ENCODE results near the gene PRPS1. TPM values are rescaled to one million over a fixed set of nuclear protein-coding genes. Genes with fewer than 3 reads are reported as not detected.
"Not testable (repeated sequence)": the region's sequence is repeated elsewhere in the genome, so short reads cannot be mapped to it uniquely, and the experiment has no call there.

PRPS1 gene
- total RNA-seq, 2 experiments from 2014 or later: 68.9 to 73.4 TPM

DNA sequence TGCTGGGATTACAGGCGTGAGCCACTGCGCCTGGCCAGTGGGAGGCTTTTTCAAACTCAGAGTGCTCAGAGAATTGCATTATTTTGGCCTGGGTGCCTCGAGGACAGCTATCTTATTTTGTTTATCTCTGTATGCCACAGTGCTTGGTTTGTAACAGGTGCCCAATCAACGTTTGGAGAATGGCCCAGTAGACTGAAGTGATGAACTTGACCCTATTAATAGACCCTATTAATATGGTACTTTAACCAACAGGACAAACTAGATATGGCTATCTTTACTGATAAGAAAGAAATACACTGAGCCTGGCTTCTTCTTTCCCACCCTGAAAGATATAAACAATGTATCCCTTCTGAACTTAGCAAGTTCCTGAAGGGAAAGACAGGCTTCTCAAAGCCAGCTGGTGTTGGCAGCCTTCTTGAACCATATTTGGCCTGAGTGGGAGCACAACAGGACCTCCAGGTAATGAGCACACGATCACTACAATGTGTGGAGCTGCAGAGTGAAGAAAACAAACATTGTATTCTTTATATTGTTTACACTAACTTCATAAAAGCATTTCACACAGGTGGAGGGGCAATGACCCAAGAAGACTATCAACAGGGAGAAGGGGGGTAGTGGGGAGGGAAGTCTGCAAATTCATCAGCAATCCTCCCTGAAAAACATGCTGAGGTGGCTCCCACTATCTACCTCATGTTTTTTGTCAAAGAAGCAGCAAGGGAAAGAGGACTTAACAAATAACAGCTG, 41.7 kb downstream of the PRPS1 start:
- H3K27me3 Mint-ChIP-seq: no peaks in the 10 kb centered on the region
- CTCF ChIA-PET: interaction anchor here (1.2 to 1.6 kb wide), 3 partner anchors 10 to 107 kb away, joined by 3 to 5 read pairs (median 4); partner anchors contain the start of gene NCBP2L
- no peak overlapping the region for H3K27ac Mint-ChIP-seq
- no peak for DNase-seq
- H3K4me1 Mint-ChIP-seq: peaks cover 35% of the 10 kb centered on the region
- H3K4me3 Mint-ChIP-seq: no peak overlapping the region
- H3K9me3 Mint-ChIP-seq: no peaks in the 10 kb centered on the region
- H3K36me3 Mint-ChIP-seq (ENCODE audit: low read depth): peaks cover 9% of the 10 kb centered on the region
- POLR2A ChIA-PET: no interaction called here

DNA sequence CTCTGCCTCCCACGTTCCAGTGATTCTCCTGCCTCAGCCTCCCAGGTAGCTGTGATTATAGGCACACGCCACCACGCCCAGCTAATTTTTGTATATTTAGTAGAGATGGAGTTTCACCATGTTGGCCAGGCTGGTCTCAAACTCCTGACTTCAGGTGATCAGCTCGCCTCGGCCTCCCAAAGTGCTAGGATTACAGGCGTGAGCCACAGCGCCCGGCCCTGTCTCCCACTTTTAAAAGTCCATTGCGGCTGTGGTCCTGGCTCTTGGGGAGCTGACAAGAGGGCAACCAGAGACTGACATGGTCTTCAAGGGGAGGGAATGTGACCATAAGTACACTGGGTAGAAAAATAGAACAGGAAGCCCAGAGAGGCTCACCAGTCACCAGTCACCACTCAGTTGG, 42.9 kb downstream of the PRPS1 start:
- H3K27me3 Mint-ChIP-seq, H3K9me3 Mint-ChIP-seq, H3K4me3 Mint-ChIP-seq, DNase-seq, H3K27ac Mint-ChIP-seq, POLR2A ChIA-PET: not testable (repeated sequence)
- Mint-ChIP-seq H3K4me1 (peaks cover 45% of the 10 kb centered on the region), H3K36me3 (ENCODE audit: low read depth) (peaks cover 11% of the 10 kb centered on the region)
- CTCF ChIA-PET: interaction anchor here (1.2 to 2.8 kb wide), 4 partner anchors 8 to 48 kb away, joined by 3 to 20 read pairs (median 4); no protein-coding TSS in a partner anchor

DNA sequence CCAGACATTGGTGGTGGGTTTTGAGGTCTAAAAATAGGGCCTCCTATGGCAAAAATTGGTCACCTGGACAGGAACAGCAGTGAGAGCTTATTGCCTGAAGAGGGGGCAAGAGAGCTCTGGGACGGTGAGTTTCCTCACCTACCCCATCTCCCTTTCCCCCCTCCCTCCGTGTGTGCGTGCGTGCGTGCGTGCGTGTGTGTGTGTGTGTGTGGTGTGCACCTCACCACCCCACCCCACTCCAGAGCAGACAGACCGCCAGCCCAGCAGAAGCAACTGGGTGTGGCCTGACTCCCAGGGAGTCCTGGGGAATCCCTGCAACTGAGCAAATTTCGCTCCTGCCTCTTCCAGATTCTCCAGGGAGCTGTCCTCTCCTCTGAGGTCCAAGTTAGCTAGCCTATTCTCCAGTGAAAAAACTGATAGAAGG, 44.7 kb downstream of the PRPS1 start:
- Mint-ChIP-seq H3K4me3 (peak overlapping the region; percentile 57), H3K4me1 (peaks cover 51% of the 10 kb centered on the region)
- CTCF ChIA-PET: interaction anchor here (0.6 to 3.8 kb wide), 26 partner anchors 8 to 614 kb away, joined by 3 to 92 read pairs (median 4); partner anchors contain the start of genes NCBP2L and TSC22D3

DNA sequence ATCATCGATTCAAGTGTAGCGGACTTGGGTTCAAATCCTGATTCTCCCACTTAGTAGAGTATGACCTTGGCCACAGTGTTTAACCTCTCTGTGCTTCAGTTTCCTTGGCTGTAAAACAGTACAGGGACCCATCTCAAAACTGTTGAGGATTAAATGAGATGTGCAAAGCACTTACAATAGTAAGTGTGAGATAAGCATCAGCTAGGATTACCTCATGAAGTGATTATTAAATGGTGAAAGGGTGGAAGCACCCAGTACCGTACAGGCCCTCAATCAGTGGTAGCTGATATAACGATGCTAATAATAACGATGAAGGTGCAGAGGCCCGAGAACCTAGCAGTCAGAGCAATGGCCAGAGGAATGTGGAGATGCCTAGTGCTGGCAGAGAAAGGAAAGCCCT, 45.1 kb downstream of the PRPS1 start:
- no peak for DNase-seq
- Mint-ChIP-seq H3K36me3 (ENCODE audit: low read depth) (peaks cover 6% of the 10 kb centered on the region), H3K27ac (peak overlapping the region; percentile 95), H3K9me3 (no peaks in the 10 kb centered on the region), H3K4me1 (peaks cover 56% of the 10 kb centered on the region), H3K4me3 (peak overlapping the region; percentile 57), H3K27me3 (no peaks in the 10 kb centered on the region)
- POLR2A ChIA-PET: interaction anchor here (1.0 to 1.7 kb wide), 2 partner anchors 42 to 44 kb away, joined by 3 to 7 read pairs; no protein-coding TSS in a partner anchor
- CTCF ChIA-PET: interaction anchor here (0.6 to 3.8 kb wide), 20 partner anchors 10 to 614 kb away, joined by 3 to 92 read pairs (median 6); partner anchors contain the start of genes NCBP2L and TSC22D3

More for the DNA sequence above, 44.7 kb downstream of the PRPS1 start:
- Mint-ChIP-seq H3K36me3 (ENCODE audit: low read depth) (peaks cover 6% of the 10 kb centered on the region), H3K27me3 (no peaks in the 10 kb centered on the region), H3K9me3 (no peaks in the 10 kb centered on the region), H3K27ac (peak overlapping the region; percentile 95)
- POLR2A ChIA-PET: interaction anchor here (1.0 to 1.7 kb wide), 2 partner anchors 42 to 44 kb away, joined by 3 to 7 read pairs; no protein-coding TSS in a partner anchor
- peak; percentile 83 for DNase-seq

DNA sequence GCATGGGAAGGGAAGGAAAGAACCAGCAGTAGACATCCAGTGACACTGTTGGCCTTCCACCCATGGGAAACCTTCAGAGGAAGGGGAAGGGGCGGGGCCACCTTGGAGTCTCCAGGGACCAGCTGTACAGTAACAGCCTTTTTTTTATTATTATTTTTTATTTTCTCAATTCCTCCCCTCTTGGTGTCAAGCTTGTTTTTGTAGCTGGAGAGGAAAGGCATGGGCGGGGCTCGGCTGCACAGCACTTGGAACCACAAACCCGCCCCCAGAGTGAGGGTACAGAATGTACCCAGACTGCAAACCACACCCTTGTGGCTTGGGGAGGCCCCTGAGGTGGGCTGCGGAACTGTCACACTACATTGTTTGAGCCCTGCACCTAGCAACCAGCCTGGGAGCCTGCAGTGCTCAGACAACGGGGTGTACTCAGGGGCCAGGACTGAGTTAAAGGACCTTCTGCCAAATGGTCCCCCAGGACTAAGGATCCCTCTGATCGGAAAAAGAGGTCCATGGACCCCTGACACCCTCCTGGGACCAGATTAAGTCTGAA, 45.7 kb downstream of the PRPS1 start:
- H3K36me3 Mint-ChIP-seq (ENCODE audit: low read depth): peaks cover 6% of the 10 kb centered on the region
- H3K27ac Mint-ChIP-seq: peak overlapping the region; percentile 95
- no peaks in the 10 kb centered on the region for H3K27me3 Mint-ChIP-seq
- POLR2A ChIA-PET: interaction anchor here (1.0 to 1.7 kb wide), 2 partner anchors 41 to 43 kb away, joined by 3 to 7 read pairs; no protein-coding TSS in a partner anchor
- H3K4me1 Mint-ChIP-seq: peaks cover 60% of the 10 kb centered on the region
- DNase-seq: peak; percentile 93
- CTCF ChIA-PET: interaction anchor here (1.3 to 3.8 kb wide), 8 partner anchors 10 to 102 kb away, joined by 4 to 92 read pairs (median 21); partner anchors contain the start of genes NCBP2L and TSC22D3
- H3K9me3 Mint-ChIP-seq: no peaks in the 10 kb centered on the region
- peak overlapping the region; percentile 83 for H3K4me3 Mint-ChIP-seq

DNA sequence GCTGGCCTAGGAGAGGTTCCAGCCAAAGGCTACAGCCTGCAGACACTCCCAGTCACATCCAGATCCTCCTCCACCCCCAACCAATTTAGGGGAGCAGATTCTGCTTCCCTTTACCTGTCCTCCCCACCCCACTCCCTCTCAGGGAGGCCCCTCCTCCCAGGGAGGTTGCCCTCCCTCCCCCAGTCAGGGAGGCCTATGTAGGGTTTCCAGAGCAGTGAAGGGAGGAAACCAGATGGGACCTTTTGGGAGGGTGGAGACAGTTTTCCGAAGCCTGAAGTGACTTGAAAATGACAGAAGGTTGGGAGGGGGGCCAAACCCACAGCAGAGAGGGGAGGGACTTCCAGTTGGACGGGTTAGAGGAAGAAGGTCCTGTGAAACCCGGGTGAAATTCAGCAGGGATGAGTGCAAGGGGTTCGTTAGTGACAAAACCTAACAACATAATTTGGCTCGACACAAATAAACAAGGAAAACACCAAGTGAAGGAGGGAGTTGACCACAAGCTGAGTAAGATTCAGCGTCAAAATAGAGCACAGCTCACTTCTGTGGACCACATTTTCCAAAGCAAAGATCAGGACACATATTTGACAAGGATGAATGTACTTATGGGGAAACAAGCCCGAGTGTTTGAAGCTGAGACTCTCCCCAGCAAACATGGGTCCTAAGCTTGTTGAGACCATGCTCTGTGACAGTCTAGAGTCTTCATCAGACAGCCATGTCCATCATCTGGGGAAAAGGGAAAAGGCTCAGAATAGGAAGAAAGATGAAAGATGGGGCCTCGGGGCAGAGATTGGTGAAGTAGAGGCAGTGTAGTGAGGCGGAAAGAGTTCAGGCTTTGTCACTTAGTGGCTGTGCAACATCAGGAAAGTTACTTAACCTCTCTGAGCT, 46.4 kb downstream of the PRPS1 start:
- Mint-ChIP-seq H3K4me1 (peaks cover 64% of the 10 kb centered on the region), H3K9me3 (no peaks in the 10 kb centered on the region), H3K27me3 (no peaks in the 10 kb centered on the region), H3K27ac (peak overlapping the region; percentile 95), H3K36me3 (ENCODE audit: low read depth) (peaks cover 4% of the 10 kb centered on the region), H3K4me3 (peak overlapping the region; percentile 83)
- DNase-seq: peak; percentile 50
- ChIA-PET POLR2A (no interaction called here), CTCF (interaction anchor here (0.7 to 3.8 kb wide), 5 partner anchors 9 to 101 kb away, joined by 3 to 92 read pairs (median 26); partner anchors contain the start of genes NCBP2L and TSC22D3)

DNA sequence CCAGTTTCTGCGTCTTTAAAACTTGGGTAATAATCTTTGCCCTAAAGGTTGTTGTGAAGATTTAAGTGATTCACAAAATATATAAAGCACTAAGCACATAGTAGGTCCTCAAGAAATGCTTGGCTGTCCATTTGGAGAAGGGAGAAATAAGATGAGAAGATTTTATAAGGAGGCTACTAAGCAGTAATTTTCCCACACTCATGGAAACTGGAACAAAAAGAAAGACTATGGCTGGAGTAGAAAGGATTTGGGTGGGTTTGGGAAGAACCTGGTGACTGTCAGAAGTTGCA, 47.0 kb downstream of the PRPS1 start:
- ChIA-PET CTCF (interaction anchor here (0.7 to 3.8 kb wide), 4 partner anchors 9 to 101 kb away, joined by 3 to 92 read pairs (median 28); partner anchors contain the start of genes NCBP2L and TSC22D3), POLR2A (no interaction called here)
- no peaks in the 10 kb centered on the region for H3K9me3 Mint-ChIP-seq
- H3K4me1 Mint-ChIP-seq: peaks cover 66% of the 10 kb centered on the region
- H3K4me3 Mint-ChIP-seq: peak overlapping the region; percentile 83
- no peak for DNase-seq
- peaks cover 4% of the 10 kb centered on the region for H3K36me3 Mint-ChIP-seq (ENCODE audit: low read depth)
- H3K27ac Mint-ChIP-seq: peak overlapping the region; percentile 95
- H3K27me3 Mint-ChIP-seq: no peaks in the 10 kb centered on the region

DNA sequence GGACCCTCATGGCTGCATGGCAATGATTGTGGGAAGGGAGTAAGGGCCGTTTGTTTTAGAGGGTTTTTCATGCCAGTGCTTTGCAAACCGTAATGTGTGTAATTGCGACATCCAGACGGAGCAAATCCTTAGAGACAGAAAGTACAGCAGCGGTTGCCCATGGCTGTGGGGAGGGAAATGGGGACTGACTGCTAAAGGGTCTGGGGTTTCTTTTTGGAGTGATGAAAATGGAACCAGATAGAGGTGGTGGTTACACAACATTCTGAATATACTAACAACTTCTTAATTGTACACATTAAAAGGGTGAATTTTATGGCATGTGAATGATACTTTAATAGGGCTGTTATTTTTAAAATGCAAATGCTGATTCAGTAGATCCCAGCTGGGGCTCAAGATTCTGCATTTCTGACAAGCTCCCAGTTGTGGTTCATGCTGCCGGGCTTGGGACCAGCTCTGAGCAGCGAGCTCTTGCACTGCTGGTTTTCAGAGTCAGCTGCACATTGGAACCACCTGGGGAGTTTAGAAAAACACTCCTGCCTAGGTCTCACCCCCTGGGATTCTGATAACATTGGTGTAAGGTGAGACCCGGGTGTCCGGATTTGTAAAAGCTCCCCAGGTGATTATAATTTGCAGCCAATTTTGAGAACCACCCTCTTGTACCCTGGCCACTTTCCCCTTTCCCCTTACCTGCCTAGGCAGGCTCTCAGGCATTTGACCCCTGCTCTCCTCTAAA, 47.7 kb downstream of the PRPS1 start:
- DNase-seq: peak; percentile 11
- H3K9me3 Mint-ChIP-seq: no peaks in the 10 kb centered on the region
- peaks cover 72% of the 10 kb centered on the region for H3K4me1 Mint-ChIP-seq
- peak overlapping the region; percentile 94 for H3K27ac Mint-ChIP-seq
- peak overlapping the region; percentile 83 for H3K4me3 Mint-ChIP-seq
- ChIA-PET CTCF (interaction anchor here (1.5 to 4.0 kb wide), 4 partner anchors 8 to 53 kb away, joined by 5 to 92 read pairs (median 23); no protein-coding TSS in a partner anchor), POLR2A (interaction anchor here (0.6 to 0.7 kb wide), 2 partner anchors 36 to 40 kb away, joined by 3 read pairs; no protein-coding TSS in a partner anchor)
- H3K36me3 Mint-ChIP-seq (ENCODE audit: low read depth): peaks cover 4% of the 10 kb centered on the region
- no peaks in the 10 kb centered on the region for H3K27me3 Mint-ChIP-seq

DNA sequence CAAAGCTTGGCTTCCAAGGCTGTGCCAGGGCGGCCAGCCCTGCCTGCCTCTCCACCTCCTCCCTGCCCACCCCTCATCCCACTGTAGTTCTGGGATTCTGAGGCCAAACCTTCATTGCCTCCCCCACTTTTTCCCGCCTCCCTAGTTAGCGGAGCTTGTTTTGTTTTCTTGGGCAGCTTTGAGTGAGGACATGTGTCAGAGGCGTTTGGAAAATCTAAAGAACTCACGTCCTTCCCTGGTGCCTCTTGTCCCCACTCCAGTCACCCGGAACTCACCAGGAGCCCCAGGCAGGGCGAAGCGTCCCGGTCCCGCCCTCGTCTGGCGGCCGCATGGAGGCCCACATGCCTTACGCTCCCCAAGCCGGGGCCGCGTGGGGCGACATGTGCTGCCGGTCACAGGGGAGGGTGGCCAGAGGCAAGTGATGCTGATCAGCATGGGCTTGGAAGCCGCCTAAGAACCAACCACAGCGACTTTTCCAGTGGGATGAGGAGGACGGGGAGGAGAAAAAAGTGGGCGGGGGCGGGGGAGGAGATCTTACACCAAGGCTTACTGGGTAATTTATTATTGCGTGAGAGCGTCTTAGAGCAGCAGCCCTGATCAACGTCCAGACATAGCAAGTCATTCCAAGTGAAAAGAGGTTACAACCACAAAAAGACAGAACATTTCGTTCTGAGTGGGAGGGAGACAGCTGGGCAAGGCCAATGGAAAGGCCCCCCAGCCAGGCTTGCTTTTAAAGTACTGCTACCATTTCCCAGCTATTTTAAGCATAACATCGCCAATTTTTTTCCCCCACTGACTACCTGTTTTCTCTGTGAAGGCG, 48.5 kb downstream of the PRPS1 start:
- peak; percentile 33 for DNase-seq
- POLR2A ChIA-PET: interaction anchor here (0.6 to 0.7 kb wide), 2 partner anchors 36 to 40 kb away, joined by 3 read pairs; no protein-coding TSS in a partner anchor
- H3K27me3 Mint-ChIP-seq: no peaks in the 10 kb centered on the region
- H3K36me3 Mint-ChIP-seq (ENCODE audit: low read depth): peaks cover 4% of the 10 kb centered on the region
- H3K9me3 Mint-ChIP-seq: no peaks in the 10 kb centered on the region
- H3K4me1 Mint-ChIP-seq: peaks cover 72% of the 10 kb centered on the region
- peak overlapping the region; percentile 94 for H3K27ac Mint-ChIP-seq
- CTCF ChIA-PET: interaction anchor here (0.7 to 4.0 kb wide), 5 partner anchors 10 to 52 kb away, joined by 4 to 25 read pairs (median 4); no protein-coding TSS in a partner anchor
- peak overlapping the region; percentile 83 for H3K4me3 Mint-ChIP-seq

DNA sequence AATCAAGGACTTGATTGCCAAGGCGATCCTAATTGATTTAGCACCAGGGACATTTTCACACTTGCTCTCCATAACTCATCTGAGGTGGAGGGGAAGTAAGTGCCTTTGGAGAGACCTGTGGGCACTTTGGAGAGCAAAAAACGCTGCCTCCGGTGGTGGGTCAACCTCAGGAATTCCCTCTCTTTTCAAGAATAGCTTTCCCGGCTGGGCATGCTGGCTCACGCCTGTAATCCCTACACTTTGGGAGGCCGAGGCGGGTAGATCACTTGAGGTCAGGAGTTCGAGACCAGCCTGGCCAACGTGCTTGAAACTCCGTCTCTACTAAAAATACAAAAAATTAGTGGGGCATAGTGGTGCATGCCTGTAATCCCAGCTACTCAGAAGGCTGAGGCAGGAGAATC, 49.2 kb downstream of the PRPS1 start:
- ChIA-PET CTCF (interaction anchor here (0.7 to 4.0 kb wide), 7 partner anchors 10 to 52 kb away, joined by 4 to 25 read pairs (median 5); no protein-coding TSS in a partner anchor), POLR2A (no interaction called here)
- Mint-ChIP-seq H3K4me3 (no peak overlapping the region), H3K27me3 (no peaks in the 10 kb centered on the region), H3K36me3 (ENCODE audit: low read depth) (peaks cover 4% of the 10 kb centered on the region), H3K9me3 (no peaks in the 10 kb centered on the region), H3K4me1 (peaks cover 68% of the 10 kb centered on the region), H3K27ac (peak overlapping the region; percentile 94)
- DNase-seq: no peak

DNA sequence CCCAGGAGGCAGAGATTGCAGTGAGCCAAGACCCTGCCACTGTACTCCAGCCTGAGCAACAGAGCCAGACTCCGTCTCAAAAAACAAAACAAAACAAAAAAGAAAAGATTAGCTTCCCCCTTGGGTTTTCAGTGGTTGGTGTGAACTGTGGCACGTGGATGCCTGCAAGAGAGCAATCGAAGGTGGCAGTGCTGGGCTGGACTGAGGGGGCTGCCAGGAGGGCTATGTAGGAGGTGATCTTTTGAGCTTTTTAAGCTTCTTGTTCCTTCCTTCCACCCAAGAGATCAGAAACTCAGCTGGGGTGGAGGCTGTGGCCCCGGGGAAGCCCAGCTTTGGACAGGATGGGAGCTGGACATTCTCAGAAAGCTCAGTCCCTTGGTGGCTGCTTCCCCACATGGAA, 49.6 kb downstream of the PRPS1 start:
- ChIA-PET POLR2A (no interaction called here), CTCF (interaction anchor here (0.6 to 4.0 kb wide), 7 partner anchors 9 to 51 kb away, joined by 3 to 25 read pairs (median 5); no protein-coding TSS in a partner anchor)
- peaks cover 66% of the 10 kb centered on the region for H3K4me1 Mint-ChIP-seq
- H3K27ac Mint-ChIP-seq: peak overlapping the region; percentile 94
- no peaks in the 10 kb centered on the region for H3K9me3 Mint-ChIP-seq
- H3K4me3 Mint-ChIP-seq: no peak overlapping the region
- H3K27me3 Mint-ChIP-seq: no peaks in the 10 kb centered on the region
- DNase-seq: no peak
- peaks cover 4% of the 10 kb centered on the region for H3K36me3 Mint-ChIP-seq (ENCODE audit: low read depth)
